ENCODE measurements around the gene ITGB7. TPM values are rescaled to one million over a fixed set of nuclear protein-coding genes. Genes with fewer than 3 reads are reported as not detected.

ITGB7 gene
- total RNA-seq, 6 experiments from 2014 or later, result 2.9 to 8.0 (median 3.9) TPM

DNA sequence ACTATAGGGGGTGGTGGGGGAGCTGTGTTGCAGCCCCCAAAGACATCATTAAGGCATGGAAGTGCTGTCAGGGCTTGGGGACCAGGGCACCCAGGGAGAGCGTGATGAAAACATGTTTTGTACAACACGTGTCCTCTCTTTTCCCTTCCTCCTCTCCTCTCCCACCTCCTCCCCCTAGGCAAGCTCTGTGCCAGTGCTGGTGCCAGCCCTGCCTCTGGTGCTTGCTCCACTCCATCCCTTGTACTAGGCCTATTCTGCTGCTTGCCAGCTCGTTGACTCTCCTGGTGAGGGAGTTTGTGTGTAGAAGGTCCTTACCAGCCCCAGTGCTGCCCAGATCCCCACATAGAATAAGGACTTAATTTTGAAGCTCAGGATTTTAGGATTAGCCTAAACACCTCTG, 28.1 kb upstream of the ITGB7 start:
- 48% methylated on average over 3 of the region's 3 CpGs for WGBS (ENCODE audit: insufficient coverage, low coverage, low lambda C conversion rate, missing lambda C conversion rate)
- Histone ChIP-seq H3K4me1 (peaks cover 0 to 4% (median 0%) of the 10 kb centered on the region in 4 donors), H3K36me3 (no peaks in the 10 kb centered on the region), H3K4me3 (no peak overlapping the region), H3K27me3 (no peaks in the 10 kb centered on the region), H3K9me3 (no peaks in the 10 kb centered on the region), H3K27ac (no peak overlapping the region)
- TF ChIP-seq, protein P1, sequence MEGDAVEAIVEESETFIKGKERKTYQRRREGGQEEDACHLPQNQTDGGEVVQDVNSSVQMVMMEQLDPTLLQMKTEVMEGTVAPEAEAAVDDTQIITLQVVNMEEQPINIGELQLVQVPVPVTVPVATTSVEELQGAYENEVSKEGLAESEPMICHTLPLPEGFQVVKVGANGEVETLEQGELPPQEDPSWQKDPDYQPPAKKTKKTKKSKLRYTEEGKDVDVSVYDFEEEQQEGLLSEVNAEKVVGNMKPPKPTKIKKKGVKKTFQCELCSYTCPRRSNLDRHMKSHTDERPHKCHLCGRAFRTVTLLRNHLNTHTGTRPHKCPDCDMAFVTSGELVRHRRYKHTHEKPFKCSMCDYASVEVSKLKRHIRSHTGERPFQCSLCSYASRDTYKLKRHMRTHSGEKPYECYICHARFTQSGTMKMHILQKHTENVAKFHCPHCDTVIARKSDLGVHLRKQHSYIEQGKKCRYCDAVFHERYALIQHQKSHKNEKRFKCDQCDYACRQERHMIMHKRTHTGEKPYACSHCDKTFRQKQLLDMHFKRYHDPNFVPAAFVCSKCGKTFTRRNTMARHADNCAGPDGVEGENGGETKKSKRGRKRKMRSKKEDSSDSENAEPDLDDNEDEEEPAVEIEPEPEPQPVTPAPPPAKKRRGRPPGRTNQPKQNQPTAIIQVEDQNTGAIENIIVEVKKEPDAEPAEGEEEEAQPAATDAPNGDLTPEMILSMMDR (IDR thresholded peaks at IDR 0.05), result no peak
- TF ChIP-seq POLR2A (IDR thresholded peaks at IDR 0.05), result no peak
- DNase-seq (peak in 1 of 3 donors; percentile 31), ATAC-seq (no peak)
- intact Hi-C loops (cut with DNase I), result no loop called here

DNA sequence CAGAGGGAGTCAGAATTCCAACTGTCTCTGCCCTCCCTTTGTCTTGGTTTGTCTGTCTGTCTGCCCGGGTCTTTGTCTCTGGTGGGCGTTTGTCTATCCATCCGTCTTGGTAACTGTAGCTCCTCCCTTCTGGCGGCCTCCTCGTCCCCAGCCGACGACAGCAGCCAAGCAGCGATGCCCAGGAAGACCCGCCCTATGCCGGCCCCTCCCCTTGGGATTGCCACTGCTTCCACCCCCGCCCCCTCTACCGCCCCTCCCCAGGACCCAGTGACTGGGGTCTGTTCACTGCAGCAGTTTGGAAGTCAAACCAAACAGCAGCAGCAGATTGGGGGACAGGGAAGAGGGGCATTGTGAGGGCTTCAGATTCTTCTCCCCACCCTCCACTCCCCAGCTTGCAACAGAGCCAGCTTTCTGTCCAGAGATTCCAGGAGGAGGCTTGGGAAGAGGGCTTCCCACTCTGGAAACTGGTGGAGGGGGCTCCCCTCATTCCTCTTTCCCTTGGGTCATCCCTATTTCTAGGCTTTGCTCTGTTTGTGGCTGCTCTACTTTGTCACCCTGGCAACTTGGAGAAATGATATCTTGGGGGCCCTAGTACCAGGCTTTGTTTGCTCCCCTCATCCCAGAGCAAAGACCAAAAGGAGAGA, 27.3 kb upstream of the ITGB7 start:
- no peaks in the 10 kb centered on the region for H3K36me3 ChIP-seq
- no peak for TF ChIP-seq POLR2A (IDR thresholded peaks at IDR 0.05)
- TF ChIP-seq, protein P1 (IDR thresholded peaks at IDR 0.05), result no peak
- H3K27ac ChIP-seq, result no peak overlapping the region
- H3K9me3 ChIP-seq, result no peaks in the 10 kb centered on the region
- H3K4me3 ChIP-seq, result no peak overlapping the region
- H3K27me3 ChIP-seq, result no peaks in the 10 kb centered on the region
- ATAC-seq (no peak), DNase-seq (peak in 1 of 3 donors; percentile 51)
- intact Hi-C loops (cut with DNase I), result no loop called here
- H3K4me1 ChIP-seq, result peaks cover 0 to 4% (median 0%) of the 10 kb centered on the region in 4 donors
- 9% methylated on average over 9 of the region's 12 CpGs for WGBS (ENCODE audit: insufficient coverage, low coverage, low lambda C conversion rate, missing lambda C conversion rate)

DNA sequence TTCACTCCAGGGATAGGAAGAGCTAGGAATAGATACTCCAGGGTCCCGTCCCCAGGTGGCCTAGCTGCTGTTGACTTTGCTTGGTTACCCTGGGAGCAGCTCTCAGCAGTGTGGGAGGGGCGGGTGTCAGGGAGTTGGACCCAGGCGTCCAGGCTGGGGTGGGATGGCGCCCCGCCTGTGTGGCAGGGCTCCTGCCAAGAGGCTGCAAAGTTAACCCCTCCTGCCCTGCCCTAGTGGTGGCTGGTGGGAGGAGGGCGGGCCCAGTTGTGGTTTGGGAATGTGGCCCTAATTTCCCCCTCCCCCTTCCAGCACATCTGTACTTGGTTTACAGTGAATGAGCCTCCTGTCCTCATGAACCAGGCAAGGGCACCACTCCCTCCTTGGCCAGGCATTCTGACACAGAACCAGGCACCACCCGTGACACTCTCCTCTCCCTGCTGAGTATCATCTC, 26.6 kb upstream of the ITGB7 start:
- WGBS (ENCODE audit: insufficient coverage, low coverage, low lambda C conversion rate, missing lambda C conversion rate), result 0% methylated on average over 1 of the region's 7 CpGs
- DNase-seq (peak in 1 of 3 donors; percentile 38), ATAC-seq (no peak)
- Histone ChIP-seq H3K27me3 (no peaks in the 10 kb centered on the region), H3K36me3 (no peaks in the 10 kb centered on the region), H3K27ac (no peak overlapping the region), H3K9me3 (no peaks in the 10 kb centered on the region), H3K4me1 (peaks cover 0 to 4% (median 0%) of the 10 kb centered on the region in 4 donors), H3K4me3 (no peak overlapping the region)
- intact Hi-C loops (cut with DNase I), result no loop called here
- no peak for TF ChIP-seq POLR2A (IDR thresholded peaks at IDR 0.05)
- TF ChIP-seq, protein P1 (IDR thresholded peaks at IDR 0.05), result no peak

DNA sequence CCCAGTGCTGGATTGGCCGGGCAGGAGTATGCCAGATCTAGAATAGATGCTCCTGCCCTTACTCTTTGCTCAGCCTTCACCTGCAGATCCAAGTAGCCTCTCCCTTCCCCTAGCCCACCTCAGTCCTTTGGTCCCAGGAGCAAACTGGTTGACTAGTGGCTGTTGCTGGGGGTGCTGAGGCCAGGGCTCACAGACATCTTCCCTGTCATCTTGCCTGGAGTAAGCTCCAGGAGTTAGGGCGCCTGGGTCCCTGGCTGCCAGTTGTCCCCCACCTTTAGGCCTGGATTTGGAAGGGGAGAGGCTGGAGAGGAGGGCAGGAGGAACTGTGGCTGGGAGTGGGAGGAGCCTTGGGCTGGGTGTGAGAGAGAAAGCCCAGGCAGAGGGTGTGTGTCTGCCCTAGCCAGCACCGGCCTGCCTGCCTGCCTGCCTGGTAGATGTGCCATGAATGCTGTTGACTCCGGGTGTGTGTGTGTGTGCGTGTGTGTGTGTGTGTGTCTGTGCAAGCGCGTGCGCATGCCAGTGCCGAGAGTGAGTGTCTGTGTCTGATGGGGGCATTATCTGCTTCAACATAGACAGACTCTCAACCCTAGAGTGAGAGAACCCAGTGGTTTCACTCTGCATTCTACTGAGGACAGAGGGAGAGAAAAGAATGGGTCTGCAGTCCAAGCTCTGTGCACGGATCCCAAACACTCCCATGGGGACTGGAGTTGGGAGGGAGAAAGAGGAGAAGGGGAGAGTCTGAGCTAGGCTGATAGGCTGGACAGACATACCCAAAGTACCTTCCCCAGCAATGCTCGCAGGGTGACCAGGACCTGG, 25.8 kb upstream of the ITGB7 start:
- no peak for TF ChIP-seq POLR2A (IDR thresholded peaks at IDR 0.05)
- TF ChIP-seq, protein P1 (IDR thresholded peaks at IDR 0.05), result no peak
- H3K36me3 ChIP-seq, result no peaks in the 10 kb centered on the region
- ATAC-seq (peak; percentile 46 to 59 (median 52)), DNase-seq (peak in 1 of 3 donors; percentile 49)
- peaks cover 0 to 4% (median 0%) of the 10 kb centered on the region in 4 donors for H3K4me1 ChIP-seq
- no peaks in the 10 kb centered on the region for H3K9me3 ChIP-seq
- peak overlapping the region in 1 of 3 donors; percentile 29 for H3K27ac ChIP-seq
- intact Hi-C loops (cut with DNase I), result no loop called here
- 29% methylated on average over 3 of the region's 11 CpGs for WGBS (ENCODE audit: insufficient coverage, low coverage, low lambda C conversion rate, missing lambda C conversion rate)
- no peaks in the 10 kb centered on the region for H3K27me3 ChIP-seq
- peak overlapping the region in 2 of 3 donors; percentile 37 to 43 for H3K4me3 ChIP-seq

Data from right lobe of liver (tissue), 6 donors.